IPS-NIHi7 (cell line): ENCODE measurements around the gene SIGLEC15.
"Not testable (repeated sequence)": the region's sequence is repeated elsewhere in the genome, so short reads cannot be mapped to it uniquely, and the experiment has no call there.

Experiments
- DNase-seq: peaks from one replicate; pipeline ENCODE4 v3.0.0; 2012; ENCODE audit warnings: mixed read lengths; ENCODE audit errors: extremely low spot score

The SIGLEC15 gene

DNA sequence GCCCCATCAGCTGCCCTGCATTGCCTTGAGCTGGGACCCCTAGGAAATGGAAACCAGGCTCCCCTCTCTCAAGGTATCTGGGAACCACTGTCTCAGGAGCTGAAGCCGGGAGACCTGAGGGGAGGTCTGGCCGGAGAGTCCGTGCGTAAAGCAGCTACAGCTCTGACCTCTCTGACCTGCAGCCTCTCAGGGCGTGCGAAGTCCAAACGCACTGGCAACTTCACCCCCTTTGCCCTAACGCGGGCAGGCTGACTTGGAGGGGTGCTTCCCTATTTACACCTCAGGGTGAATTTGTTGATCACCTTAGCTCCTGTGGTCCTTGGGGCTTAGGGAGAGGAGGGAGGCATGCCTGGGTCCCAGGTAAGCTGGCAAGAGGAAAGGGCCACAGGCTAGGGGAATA lies 17.5 kb downstream of the SIGLEC15 start:
- DNase-seq = no peak

GRCh38 chr18:45844938-45845337 lies 19.5 kb downstream of the SIGLEC15 start:
- DNase-seq = no peak

DNA sequence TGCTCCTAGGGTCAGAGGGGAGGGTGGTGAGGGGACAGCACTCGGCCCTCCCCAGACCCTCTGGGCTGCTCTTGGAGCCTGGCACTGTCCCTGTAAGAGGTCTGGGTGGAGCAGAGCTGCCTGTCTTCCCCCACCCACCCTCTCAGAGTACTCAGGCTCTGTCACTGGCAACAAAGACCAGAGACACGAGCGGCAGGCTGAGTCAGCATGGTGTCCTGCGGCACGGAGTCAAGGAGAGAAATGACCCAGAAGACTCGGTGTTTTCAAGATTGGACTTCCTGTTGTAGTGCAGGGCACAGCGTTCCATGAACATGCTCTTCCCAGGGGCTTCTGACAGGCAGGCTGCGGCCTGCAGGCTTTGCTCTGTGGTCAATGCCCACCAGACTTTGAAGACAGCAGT lies 19.9 kb downstream of the SIGLEC15 start:
- no peak for DNase-seq

- DNase-seq = no peak
Measured at GRCh38 chr18:45847119-45847518, 21.6 kb downstream of the SIGLEC15 start.

- DNase-seq = not testable (repeated sequence)
Measured at GRCh38 chr18:45848643-45849042, 23.2 kb downstream of the SIGLEC15 start.

DNA sequence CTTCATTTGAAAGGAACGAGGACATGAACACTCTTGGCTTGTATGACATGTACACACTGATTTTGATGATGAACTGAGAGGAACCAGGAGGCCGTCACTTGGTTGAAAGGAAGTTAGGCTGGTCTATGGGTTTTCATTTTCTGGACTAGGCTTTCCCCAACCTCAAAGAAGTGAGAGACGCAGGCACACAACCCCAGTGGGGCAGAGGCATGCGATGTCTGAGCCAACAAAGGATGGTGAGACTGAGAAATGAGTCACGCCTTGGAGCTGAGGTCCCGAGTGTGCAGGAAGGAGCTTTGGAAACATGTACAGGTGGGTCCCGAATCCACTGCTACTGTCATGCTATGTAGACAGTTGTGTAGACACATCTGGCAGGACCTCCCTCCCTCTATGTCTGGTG lies 24.1 kb downstream of the SIGLEC15 start:
- DNase-seq = no peak

DNA sequence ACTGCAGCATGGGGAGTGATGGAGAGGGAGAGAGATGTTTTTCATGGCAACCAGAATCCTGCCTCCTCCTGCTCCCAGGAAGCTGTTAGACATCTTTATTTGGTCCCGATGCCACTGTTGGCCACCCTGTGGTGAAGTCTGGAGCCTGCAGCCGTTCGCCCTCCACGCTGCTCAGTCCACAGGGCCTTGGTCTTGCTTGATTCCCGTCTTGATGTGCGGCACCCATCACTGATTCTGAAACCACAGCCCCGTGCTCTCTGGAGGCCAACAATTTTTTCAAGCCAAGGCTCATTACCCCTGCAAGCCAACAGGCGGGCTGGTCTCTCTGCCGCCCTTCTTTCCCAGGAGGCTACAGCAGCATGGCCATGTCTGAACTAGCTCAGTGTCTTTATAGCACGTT lies 24.5 kb downstream of the SIGLEC15 start:
- peak; percentile 53 for DNase-seq

GRCh38 chr18:45851161-45851925 lies 25.9 kb downstream of the SIGLEC15 start:
- no peak for DNase-seq

- DNase-seq = no peak
Measured at GRCh38 chr18:45852631-45853030, 27.2 kb downstream of the SIGLEC15 start.

GRCh38 chr18:45854036-45854586 lies 28.6 kb downstream of the SIGLEC15 start:
- DNase-seq = no peak

GRCh38 chr18:45856531-45856930 lies 31.1 kb downstream of the SIGLEC15 start:
- DNase-seq = no peak

- DNase-seq = no peak
Measured at GRCh38 chr18:45859334-45859733, 33.9 kb downstream of the SIGLEC15 start.

DNA sequence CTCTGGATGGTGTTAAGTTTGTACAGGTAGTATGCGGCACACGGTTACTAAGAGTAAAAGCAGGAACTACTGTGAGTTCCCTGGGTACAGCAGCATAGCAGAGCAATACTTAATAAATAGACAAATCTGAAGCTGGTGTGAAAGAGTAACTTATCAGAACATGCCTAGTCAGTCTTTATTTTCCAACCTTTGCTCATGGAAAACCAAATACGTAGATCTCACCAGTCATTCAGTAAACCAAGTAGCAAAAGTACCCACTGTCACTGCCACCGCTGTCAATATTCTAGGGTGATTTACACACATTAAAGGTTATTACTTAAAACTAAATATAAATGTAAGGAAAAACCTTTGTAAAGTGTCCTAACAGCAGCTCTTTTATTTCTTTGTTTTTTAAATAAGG lies 35.0 kb downstream of the SIGLEC15 start:
- no peak for DNase-seq

- DNase-seq = no peak
Measured at GRCh38 chr18:45860971-45861370, 35.5 kb downstream of the SIGLEC15 start.

DNA sequence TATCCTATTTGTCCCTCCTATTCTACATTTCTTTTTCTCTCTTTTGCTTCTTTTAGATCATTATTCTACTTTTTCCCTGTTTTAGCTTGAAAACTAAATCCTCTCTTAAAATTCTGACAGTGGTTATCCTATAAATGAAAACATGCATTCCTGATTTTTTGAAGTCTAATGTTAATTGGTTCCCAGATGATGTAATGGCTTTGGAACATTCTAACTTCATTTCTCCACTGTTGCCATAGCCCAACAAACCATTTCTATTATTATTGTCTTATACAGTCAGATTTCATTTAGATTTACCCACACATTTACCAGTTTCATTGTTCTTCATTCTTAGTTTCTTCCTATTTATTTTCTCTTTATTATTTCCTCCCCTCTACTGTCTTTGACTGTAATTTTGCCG lies 36.5 kb downstream of the SIGLEC15 start:
- DNase-seq = no peak

DNA sequence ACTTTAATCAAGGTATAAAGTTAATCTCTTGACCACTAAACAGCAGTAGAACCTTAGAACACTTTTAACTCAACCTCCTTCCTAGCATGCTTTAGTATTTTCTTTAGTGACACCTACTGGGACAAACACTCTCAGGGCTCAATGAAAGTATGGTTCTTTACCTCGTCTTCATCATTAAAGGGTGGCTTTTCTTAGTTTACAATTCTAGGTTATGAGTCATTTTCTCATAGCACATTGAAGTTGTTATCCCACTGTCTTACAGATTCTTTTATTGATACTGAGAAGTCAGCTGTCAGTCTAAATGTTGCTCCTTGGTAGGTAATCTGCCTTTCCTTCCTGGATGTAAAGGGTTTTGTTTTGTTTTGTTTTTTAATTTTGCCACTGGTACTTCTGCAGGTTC lies 38.0 kb downstream of the SIGLEC15 start:
- no peak for DNase-seq

DNA sequence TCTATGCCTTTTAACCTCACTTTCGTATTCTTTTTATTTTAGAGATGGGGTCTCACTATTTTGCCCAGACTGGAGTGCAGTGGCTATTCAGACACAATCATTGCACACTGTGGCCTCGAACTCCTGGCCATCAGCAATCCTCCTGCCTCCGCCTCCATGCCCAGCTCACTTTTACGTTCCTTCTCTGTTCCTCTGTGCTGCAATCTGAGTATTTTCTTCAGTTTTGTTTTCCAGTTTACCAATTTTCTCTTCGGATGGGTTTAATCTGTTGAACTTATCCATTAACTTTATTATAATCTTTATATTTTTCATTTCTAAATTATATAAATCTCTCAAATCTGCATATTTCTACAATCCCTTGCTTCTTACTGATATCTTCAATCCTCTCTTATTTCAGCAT lies 38.6 kb downstream of the SIGLEC15 start:
- no peak for DNase-seq

DNA sequence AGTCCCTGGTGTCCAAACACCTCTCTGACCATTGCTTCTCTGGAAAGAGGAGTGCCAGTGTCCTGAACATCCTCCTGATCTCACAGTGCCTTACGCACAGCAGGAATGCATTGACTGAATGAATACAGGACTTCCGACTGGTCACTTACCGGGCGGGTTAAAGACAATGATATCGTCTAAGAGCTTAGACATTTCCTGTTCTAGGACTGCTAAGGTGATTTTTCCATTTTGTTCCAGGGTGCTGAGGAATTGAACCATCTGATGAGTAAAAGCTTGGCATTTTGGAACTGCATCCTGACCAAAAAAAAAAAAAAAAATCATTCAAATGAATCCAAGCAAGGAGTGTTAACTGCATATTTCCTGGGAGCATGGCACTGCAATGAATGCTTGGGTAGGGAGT lies 40.0 kb downstream of the SIGLEC15 start:
- DNase-seq = no peak

- no peak for DNase-seq
Measured at GRCh38 chr18:45870419-45870818, 44.9 kb downstream of the SIGLEC15 start.

DNA sequence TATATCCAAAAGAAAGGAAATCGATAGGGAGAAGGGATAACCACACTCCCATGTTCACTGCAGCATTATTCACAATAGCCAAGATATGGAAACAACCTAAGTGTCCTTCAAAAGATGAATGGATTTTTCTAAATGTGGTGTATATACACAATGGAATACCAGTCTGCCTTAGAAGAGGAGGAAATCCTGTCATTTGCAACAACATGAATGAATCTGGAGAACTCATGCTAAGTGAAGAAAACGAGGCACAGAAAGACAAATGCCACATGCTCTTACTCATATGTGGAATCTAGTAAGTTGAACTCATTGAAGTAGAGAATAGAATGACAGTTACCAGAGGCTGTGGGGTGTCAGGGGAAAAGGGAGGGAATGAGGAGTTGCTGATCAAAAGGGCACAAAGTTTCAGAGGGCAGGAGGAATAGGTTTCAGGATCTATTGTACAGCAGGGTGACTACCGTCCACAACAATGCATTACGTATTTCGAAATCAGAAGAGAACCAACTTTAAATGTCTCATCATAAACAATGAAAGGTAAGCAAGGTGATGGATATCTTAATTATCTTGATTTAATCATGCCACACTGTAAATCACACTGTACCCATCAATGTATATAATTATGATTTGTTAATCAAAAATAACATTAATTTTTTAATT lies 46.1 kb downstream of the SIGLEC15 start:
- DNase-seq = no peak

- DNase-seq = no peak
Measured at GRCh38 chr18:45874491-45875184, 49.2 kb downstream of the SIGLEC15 start.

GRCh38 chr18:45876161-45876560 lies 50.7 kb downstream of the SIGLEC15 start:
- no peak for DNase-seq

DNA sequence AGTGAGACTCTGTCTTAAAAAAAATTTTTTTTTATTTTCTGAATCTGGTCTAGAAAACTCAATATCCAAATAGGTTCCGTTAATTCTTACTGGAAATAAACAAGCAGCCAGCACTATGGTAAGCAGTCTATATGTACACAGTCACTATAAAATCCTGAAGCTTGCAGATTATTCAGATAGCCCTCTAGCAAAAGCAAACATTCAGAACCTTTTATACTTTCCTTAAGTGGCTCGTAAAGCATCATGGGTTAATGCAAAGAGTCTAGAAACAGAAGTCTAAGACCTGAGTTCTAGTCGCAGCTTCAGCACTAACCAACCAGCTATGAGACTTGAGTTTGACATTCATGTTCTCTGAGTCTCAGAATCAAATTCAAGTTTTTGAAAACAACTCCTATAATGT lies 51.9 kb downstream of the SIGLEC15 start:
- no peak for DNase-seq
